Subcutaneous adipose tissue (tissue), 4 donors: Measurements from ENCODE around the gene XRCC5. TPM values are rescaled to one million over a fixed set of nuclear protein-coding genes. Genes with fewer than 3 reads are reported as not detected.

Experiments used
- CTCF ChIP-seq: fragments of 450-650 bp; IDR thresholded peaks from one replicate; pipeline ENCODE4 v1.5.1; 2016; ENCODE audit warnings: low read depth, mild to moderate bottlenecking, control low read depth, antibody characterized with exemption, moderate library complexity
- total RNA-seq, 4 donors: library from RNA; depleted of rRNA; stranded (reverse); fragments of >200 nt; gene quantifications; one replicate each; pipeline ENCODE4 v1.1.0, GENCODE V29; 2016

XRCC5 gene
- total RNA-seq, 4 donors from 2014 or later, result 113 to 171 (median 132) TPM

- no peak for TF ChIP-seq CTCF
These were observed 36.7 kb upstream of the XRCC5 start for GRCh38 chr2:216072473-216072872.

- TF ChIP-seq CTCF, result no peak
These were observed 35.4 kb upstream of the XRCC5 start for GRCh38 chr2:216073773-216074172.

DNA sequence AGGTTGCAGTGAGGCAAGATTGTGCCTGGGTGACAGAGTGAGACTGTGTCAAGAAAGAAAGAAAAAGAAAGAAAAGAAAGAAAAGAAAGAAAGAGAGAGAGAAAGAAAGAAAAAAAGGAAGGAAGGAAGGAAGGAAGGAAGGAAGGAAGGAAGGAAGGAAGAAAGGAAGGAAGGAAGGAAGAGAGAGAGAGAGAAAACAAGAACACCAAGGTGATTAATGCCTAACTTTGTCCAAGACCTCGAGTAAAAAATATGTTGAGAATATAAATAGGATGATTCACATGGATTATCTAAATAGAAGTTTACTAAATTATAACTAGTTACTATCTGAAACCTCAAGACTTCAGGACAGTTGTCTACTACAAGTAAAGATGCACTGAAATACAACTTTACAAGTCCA, 34.8 kb upstream of the XRCC5 start:
- TF ChIP-seq CTCF, result no peak

DNA sequence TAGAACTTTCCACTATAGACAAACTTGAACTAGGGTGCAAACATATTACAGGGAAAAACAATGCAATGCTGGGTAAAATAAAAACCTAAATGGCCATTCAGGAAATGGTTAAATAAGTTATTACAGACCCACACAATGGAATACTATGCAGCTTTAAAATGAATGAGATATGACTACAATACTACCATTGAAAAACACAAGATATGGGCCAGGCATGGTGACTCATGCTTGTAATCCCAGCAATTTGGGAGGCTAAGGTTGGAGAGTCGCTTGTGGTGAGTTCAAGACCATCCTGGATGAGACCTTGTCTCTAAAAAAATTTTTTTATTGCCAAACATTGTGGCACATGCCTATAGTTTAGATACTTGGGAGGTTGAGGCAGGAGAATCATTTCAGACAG, 34.4 kb upstream of the XRCC5 start:
- no peak for TF ChIP-seq CTCF

DNA sequence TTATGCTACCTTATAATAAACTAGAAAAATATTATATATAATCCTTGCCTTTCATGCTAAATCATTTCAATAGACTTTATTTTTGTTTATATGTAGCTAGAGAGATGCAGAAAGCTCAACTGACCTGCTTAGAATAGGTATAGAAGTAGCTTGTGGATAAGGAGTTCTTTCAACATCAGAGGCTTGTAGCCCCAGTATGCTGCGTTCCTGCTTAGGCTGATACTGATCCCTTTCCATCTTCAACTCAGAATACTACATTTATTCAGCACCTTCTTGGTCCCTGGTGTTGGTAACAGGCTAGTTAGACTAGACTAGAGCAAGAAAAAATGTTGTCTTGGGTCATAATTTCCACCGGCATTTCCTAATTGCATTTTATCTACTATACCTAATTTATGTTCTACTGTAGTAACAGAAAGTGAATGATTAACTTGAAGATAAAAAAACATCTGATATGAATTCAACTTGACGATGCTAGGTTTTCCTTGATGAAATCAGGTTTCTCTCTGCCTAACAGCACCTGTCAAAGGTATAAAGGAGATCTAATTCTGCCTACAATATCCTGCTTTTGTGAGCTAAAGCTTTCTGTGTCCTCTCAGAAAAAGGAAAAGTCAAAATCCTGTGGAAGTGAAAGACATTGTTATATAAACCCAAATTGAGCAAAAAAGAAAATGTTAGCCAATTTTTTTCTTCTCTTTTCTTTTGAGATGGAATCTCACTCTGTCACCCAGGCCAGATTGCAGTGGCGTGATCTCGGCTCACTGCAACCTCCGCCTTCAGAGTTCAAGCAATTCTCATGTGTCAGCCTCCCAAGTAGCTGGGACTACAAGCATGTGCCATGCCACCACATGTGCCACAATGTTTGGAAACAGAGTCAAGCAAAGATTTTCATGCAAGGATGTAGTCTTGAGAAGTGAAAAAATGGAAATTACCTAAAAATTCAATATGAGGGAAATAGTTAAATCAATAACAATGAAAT, 33.4 kb upstream of the XRCC5 start:
- TF ChIP-seq CTCF, result no peak

DNA sequence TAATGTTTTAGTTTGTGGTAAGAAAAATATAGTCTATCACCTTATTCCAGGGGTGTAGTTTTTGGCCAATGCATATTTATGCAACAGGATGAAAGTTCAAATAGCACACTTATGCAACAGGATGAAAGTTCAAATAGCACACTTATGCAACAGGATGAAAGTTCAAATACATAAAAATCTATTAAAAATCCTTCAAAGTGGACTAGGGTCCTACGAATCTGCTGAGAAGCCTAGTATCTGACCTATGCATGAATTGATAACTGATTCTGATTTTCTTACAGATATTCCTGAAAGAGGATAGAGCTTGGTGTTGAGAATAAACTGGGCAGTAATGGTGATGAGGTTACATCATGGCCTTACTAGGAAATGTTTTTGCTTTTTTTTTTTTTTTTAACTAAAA, 30.4 kb upstream of the XRCC5 start:
- no peak for TF ChIP-seq CTCF

- no peak for TF ChIP-seq CTCF
These were observed 28.1 kb upstream of the XRCC5 start for GRCh38 chr2:216081012-216081411.
